Right lobe of liver (tissue), 6 donors: Measurements from ENCODE around the gene CTSC. TPM values are rescaled to one million over a fixed set of nuclear protein-coding genes. Genes with fewer than 3 reads are reported as not detected.

Experiments
- ATAC-seq, 4 donors: fragments of 200-7000 bp; cut with Tn5 transposase; one replicate each; pipeline ENCODE4 v1.9.1; 2020; ENCODE audit warnings: mild to moderate bottlenecking in 4 of 4, moderate library complexity in 4 of 4
- DNase-seq, 3 donors: peaks; one replicate each; pipeline ENCODE4 v3.0.0-alpha.2; 2020
- H3K27ac ChIP-seq, 3 donors: fragments of 200-600 bp; one replicate each; pipeline ENCODE4 v1.8.0; 2022
- H3K27me3 ChIP-seq, 2 donors: fragments of 200-600 bp; one replicate each; pipeline ENCODE4 v1.8.0; 2022
- H3K36me3 ChIP-seq, 4 donors: fragments of 200-600 bp; sonication (generic) in 1 of 4; one replicate each; pipeline versions ENCODE4 v1.5.1 to v1.8.0; 2017 to 2022; ENCODE audit warnings: control low read depth in 1 of 4
- H3K4me1 ChIP-seq, 4 donors: fragments of 200-600 bp; sonication (generic) in 1 of 4; one replicate each; pipeline versions ENCODE4 v1.5.1 to v1.8.0; 2017 to 2022; ENCODE audit warnings: control low read depth in 1 of 4
- H3K4me3 ChIP-seq, 3 donors: fragments of 200-600 bp; one replicate each; pipeline ENCODE4 v1.8.0; 2022
- H3K9me3 ChIP-seq, 4 donors: fragments of 200-600 bp; sonication (generic) in 1 of 4; one replicate each; pipeline versions ENCODE4 v1.5.1 to v1.8.0; 2017 to 2022; ENCODE audit warnings: control low read depth in 1 of 4
- POLR2A ChIP-seq: fragments of 450-650 bp; IDR thresholded peaks from one replicate; pipeline ENCODE4 v1.6.1; 2017; ENCODE audit warnings: antibody characterized with exemption, mild to moderate bottlenecking
- WGBS: methylation state at CpG from one replicate; pipeline ENCODE4 v1.1.6; 2018; ENCODE audit warnings: low coverage, low lambda C conversion rate; ENCODE audit not compliant: insufficient coverage; ENCODE audit errors: missing lambda C conversion rate; 5-methylcytosine and 5-hydroxymethylcytosine counted together
- intact Hi-C, 2 donors: fragments of 100-400 bp; cut with DNase I; formaldehyde crosslinking; loops; one replicate each; pipeline versions ENCODE4 v1.11.2 to v1.14.1; 2022
- total RNA-seq, 6 experiments: library from RNA; depleted of rRNA in 2 of 6; stranded (reverse); fragments of >200 nt in 2 of 6; fragmentation: NEBNext Ultra II Directional in 3 of 6; extraction: Animal tissue kit (Norgen Biotek cat#: 25700) in 3 of 6; gene quantifications; one replicate each; pipeline versions ENCODE4 v1.1.0 to v1.2.4, GENCODE V29; 2016 to 2023
- TF ChIP-seq, protein P1 (sequence below), 4 donors: fragments of 200-600 bp in 3 of 4; fragments of 450-650 bp in 1 of 4; IDR thresholded peaks; one replicate each; pipeline versions ENCODE4 v1.5.1 to v1.8.0; 2016 to 2022; ENCODE audit warnings: antibody characterized with exemption in 4 of 4, mild to moderate bottlenecking in 2 of 4
- donor health status: DM: no; HTN: yes; CAD: no.
- donor health status: DM: no; HTN: no; CAD: no.
- donor health status: DM: no; HTN: no; CAD: no.
- donor health status: DM: no; HTN: yes; CAD: no.
- donor health status: DM: no; HTN: yes; CAD: no.

The CTSC gene
- total RNA-seq, 6 experiments from 2014 or later = 20.1 to 68.0 (median 42.8) TPM

DNA sequence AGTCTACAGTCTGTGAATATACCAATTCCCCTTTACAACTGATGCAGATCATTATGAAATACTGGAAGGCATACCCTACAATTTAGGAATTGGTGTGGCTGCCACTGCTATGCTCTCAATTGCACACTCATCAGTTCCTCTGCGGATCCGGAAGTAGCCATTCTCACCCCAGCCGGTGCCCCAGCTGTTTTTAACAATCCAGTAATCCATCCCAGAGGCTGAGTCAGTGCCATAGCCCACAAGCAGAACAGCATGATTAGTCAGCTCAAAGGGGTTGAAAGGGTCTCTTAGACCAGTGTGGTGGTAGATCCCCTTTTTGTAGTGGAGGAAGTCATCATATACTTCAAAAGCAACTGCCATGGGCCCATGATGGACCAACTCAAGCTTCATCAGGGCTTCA, 43.6 kb downstream of the CTSC start:
- DNase-seq = no peak
- Histone ChIP-seq H3K4me1 (peaks cover 0 to 6% (median 0%) of the 10 kb centered on the region in 4 donors), H3K4me3 (no peak overlapping the region), H3K36me3 (peaks cover 0 to 2% (median 0%) of the 10 kb centered on the region in 4 donors), H3K27me3 (no peaks in the 10 kb centered on the region), H3K9me3 (no peaks in the 10 kb centered on the region), H3K27ac (no peak overlapping the region)
- intact Hi-C loops = no loop called here
- WGBS = 100% methylated on average over 2 of the region's 3 CpGs
- TF ChIP-seq POLR2A = no peak
- TF ChIP-seq, protein P1, sequence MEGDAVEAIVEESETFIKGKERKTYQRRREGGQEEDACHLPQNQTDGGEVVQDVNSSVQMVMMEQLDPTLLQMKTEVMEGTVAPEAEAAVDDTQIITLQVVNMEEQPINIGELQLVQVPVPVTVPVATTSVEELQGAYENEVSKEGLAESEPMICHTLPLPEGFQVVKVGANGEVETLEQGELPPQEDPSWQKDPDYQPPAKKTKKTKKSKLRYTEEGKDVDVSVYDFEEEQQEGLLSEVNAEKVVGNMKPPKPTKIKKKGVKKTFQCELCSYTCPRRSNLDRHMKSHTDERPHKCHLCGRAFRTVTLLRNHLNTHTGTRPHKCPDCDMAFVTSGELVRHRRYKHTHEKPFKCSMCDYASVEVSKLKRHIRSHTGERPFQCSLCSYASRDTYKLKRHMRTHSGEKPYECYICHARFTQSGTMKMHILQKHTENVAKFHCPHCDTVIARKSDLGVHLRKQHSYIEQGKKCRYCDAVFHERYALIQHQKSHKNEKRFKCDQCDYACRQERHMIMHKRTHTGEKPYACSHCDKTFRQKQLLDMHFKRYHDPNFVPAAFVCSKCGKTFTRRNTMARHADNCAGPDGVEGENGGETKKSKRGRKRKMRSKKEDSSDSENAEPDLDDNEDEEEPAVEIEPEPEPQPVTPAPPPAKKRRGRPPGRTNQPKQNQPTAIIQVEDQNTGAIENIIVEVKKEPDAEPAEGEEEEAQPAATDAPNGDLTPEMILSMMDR (IDR thresholded peaks at IDR 0.05) = no peak
- peak in 1 of 4 donors; percentile 31 for ATAC-seq

DNA sequence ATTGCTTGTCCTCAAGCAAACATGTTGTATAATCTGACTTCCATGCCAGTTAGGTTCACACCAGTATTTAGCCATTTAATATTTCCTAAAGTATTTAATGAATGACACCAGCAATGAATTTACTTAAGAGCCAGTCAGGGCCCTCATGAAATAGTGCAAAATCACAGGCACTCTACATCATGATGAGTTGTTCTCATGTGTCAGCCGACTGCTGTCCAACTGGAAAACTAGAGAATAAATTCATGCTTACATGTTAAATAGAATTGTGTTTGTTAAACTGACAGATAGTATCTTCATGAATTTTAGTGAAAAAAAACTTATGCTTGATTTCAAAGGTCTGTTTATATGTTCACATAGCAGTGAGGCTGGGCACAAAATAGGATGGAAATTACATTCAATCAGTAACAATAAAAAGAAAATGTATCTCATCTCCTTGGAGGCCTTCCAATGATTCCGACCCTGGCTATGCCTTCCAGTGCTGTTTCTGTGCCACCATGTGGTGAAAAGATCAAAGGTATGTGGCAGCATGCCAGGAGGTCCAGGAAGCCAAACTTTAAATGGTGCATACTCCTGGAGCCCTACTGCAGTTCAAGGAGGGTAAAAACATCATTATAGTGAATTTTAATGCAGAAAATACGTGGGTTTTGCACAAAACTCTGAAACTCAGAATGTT, 45.2 kb downstream of the CTSC start:
- Histone ChIP-seq H3K27me3 (no peaks in the 10 kb centered on the region), H3K4me3 (no peak overlapping the region), H3K27ac (no peak overlapping the region), H3K36me3 (no peaks in the 10 kb centered on the region), H3K9me3 (no peaks in the 10 kb centered on the region), H3K4me1 (peaks cover 0 to 6% (median 0%) of the 10 kb centered on the region in 4 donors)
- DNase-seq (peak in 2 of 3 donors; percentile 49 to 84), ATAC-seq (peak; percentile 84 to 95 (median 92))
- WGBS = 26% methylated on average over 3 of the region's 3 CpGs
- no peak for TF ChIP-seq POLR2A
- TF ChIP-seq, protein P1 (IDR thresholded peaks at IDR 0.05) = peak in 3 of 4 donors; percentile 19 to 29 (median 26)
- intact Hi-C loops = no loop called here

DNA sequence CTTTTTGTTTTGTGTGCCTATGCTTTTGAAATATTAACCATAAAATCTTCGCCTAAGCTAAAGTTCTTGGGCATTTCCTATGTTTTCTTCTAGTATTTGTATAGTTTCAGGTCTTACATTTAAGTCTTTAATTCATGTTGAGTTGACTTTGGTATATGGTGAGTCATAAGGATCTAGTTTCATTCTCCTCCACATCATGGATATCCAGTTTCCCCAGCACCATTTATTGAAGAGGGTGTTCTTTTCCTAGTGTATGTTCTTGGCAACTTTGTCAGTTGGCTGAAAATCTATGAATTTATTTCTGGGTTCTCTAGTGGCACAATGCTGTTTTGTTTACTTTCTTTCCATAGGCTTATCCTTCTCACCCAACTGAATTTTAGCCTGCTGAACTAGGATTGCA, 49.0 kb downstream of the CTSC start:
- intact Hi-C loops = no loop called here
- no peak for TF ChIP-seq POLR2A
- TF ChIP-seq, protein P1 (IDR thresholded peaks at IDR 0.05) = no peak
- Histone ChIP-seq H3K4me1 (peaks cover 0 to 6% (median 0%) of the 10 kb centered on the region in 4 donors), H3K36me3 (no peaks in the 10 kb centered on the region), H3K9me3 (no peaks in the 10 kb centered on the region), H3K27ac (no peak overlapping the region), H3K4me3 (no peak overlapping the region), H3K27me3 (no peaks in the 10 kb centered on the region)
- DNase-seq (no peak), ATAC-seq (no peak)
- WGBS = 100% methylated on average over 1 of the region's 1 CpG

DNA sequence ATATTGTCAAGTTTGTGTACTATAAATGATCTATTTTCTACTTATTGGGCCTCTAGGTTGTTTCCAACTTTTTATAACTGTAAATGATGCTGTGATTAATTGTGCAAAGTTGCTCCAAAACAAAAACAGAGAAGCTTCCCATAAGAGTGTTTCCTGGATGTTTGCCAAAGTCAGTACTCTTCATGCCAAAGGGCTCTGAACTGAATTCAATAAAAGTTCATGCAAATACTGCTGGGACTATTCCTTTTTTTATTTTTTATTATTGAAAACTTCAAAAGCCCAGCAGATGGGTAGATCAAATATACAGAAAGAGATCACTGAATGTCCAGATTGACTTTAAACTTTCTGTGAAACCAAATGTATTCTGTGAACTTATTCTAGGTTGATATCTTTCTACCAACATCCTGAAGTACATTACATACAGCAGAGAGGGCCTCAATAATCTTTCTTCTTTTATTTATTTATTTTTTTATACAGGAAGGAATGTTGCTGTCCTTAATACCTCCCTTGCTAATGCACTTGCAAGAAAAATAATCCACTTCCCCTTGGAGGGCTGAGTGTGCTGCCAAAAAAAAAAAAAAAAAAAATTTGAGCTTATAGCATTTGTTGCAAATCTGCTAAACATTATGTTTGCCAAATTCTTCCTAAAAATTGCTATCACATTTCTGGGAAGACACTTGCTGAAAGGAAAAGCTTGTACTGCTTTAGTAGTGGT, 53.0 kb downstream of the CTSC start:
- Histone ChIP-seq H3K27me3 (no peaks in the 10 kb centered on the region), H3K36me3 (no peaks in the 10 kb centered on the region), H3K4me1 (no peaks in the 10 kb centered on the region), H3K27ac (no peak overlapping the region), H3K4me3 (no peak overlapping the region), H3K9me3 (no peaks in the 10 kb centered on the region)
- no peak for DNase-seq
- peak; percentile 51 to 61 (median 54) for ATAC-seq
- intact Hi-C loops = no loop called here
- TF ChIP-seq POLR2A = no peak
- TF ChIP-seq, protein P1 (IDR thresholded peaks at IDR 0.05) = no peak
